ENCODE measurements around the gene CHAT. TPM values are rescaled to one million over a fixed set of nuclear protein-coding genes. Genes with fewer than 3 reads are reported as not detected.

The CHAT gene
- total RNA-seq, 6 experiments from 2014 or later = not detected

DNA sequence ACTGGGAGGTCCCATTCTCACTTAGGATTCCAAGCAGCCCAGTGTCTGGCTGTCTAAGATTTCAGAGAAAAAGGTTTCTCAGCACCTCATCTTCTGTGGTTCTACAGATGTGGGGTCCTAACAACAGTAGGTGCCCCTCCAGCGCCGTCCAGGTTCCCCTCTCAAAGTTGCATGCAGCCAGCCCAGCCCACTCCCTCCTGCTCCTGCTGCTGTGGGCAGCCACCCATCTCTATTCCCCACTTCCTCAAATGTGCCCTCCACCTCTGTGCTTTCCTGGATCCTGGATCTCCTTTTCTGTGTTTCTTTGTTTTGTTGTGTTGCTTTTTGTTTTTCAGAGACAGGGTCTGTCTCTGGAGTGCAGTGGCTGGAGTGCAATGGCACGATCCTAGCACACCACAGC is 17.0 kb upstream of the CHAT start:
- Histone ChIP-seq H3K36me3 (no peaks in the 10 kb centered on the region), H3K27me3 (no peaks in the 10 kb centered on the region), H3K27ac (no peak overlapping the region), H3K4me1 (no peaks in the 10 kb centered on the region), H3K9me3 (no peaks in the 10 kb centered on the region), H3K4me3 (no peak overlapping the region)
- intact Hi-C loops (cut with DNase I) = loop anchor here (10.0 kb wide), 1 partner anchor 188 kb away; no protein-coding TSS in a partner anchor
- TF ChIP-seq POLR2A (IDR thresholded peaks at IDR 0.05) = no peak
- TF ChIP-seq, protein P1, sequence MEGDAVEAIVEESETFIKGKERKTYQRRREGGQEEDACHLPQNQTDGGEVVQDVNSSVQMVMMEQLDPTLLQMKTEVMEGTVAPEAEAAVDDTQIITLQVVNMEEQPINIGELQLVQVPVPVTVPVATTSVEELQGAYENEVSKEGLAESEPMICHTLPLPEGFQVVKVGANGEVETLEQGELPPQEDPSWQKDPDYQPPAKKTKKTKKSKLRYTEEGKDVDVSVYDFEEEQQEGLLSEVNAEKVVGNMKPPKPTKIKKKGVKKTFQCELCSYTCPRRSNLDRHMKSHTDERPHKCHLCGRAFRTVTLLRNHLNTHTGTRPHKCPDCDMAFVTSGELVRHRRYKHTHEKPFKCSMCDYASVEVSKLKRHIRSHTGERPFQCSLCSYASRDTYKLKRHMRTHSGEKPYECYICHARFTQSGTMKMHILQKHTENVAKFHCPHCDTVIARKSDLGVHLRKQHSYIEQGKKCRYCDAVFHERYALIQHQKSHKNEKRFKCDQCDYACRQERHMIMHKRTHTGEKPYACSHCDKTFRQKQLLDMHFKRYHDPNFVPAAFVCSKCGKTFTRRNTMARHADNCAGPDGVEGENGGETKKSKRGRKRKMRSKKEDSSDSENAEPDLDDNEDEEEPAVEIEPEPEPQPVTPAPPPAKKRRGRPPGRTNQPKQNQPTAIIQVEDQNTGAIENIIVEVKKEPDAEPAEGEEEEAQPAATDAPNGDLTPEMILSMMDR (IDR thresholded peaks at IDR 0.05) = no peak
- DNase-seq = no peak
- 31% methylated on average over 1 of the region's 3 CpGs for WGBS (ENCODE audit: insufficient coverage, low coverage, low lambda C conversion rate, missing lambda C conversion rate)
- ATAC-seq = no peak

GRCh38 chr10:49597426-49598163 is 16.2 kb upstream of the CHAT start:
- Histone ChIP-seq H3K27ac (no peak overlapping the region), H3K9me3 (no peaks in the 10 kb centered on the region), H3K4me3 (no peak overlapping the region), H3K4me1 (no peaks in the 10 kb centered on the region), H3K36me3 (no peaks in the 10 kb centered on the region), H3K27me3 (no peaks in the 10 kb centered on the region)
- 46% methylated on average over 7 of the region's 11 CpGs for whole genome bisulfite sequencing (ENCODE audit: insufficient coverage, low coverage, low lambda C conversion rate, missing lambda C conversion rate)
- DNase-seq (peak in 1 of 3 donors; percentile 23), ATAC-seq (no peak)
- no peak for TF ChIP-seq POLR2A (IDR thresholded peaks at IDR 0.05)
- intact Hi-C loops (cut with DNase I) = loop anchor here (10.0 kb wide), 1 partner anchor 187 kb away; no protein-coding TSS in a partner anchor

GRCh38 chr10:49598164-49598856 is 15.5 kb upstream of the CHAT start:
- no peak for DNase-seq
- Histone ChIP-seq H3K4me3 (no peak overlapping the region), H3K9me3 (no peaks in the 10 kb centered on the region), H3K4me1 (no peaks in the 10 kb centered on the region), H3K36me3 (no peaks in the 10 kb centered on the region), H3K27me3 (no peaks in the 10 kb centered on the region), H3K27ac (no peak overlapping the region)
- no peak for ATAC-seq
- TF ChIP-seq, protein P1 (IDR thresholded peaks at IDR 0.05) = no peak
- TF ChIP-seq POLR2A (IDR thresholded peaks at IDR 0.05) = no peak
- intact Hi-C loops (cut with DNase I) = loop anchor here (10.0 kb wide), 1 partner anchor 186 kb away; no protein-coding TSS in a partner anchor
- 59% methylated on average over 4 of the region's 8 CpGs for WGBS (ENCODE audit: insufficient coverage, low coverage, low lambda C conversion rate, missing lambda C conversion rate)

GRCh38 chr10:49598986-49599385 is 14.9 kb upstream of the CHAT start:
- Histone ChIP-seq H3K27me3 (no peaks in the 10 kb centered on the region), H3K4me3 (no peak overlapping the region), H3K27ac (no peak overlapping the region), H3K9me3 (no peaks in the 10 kb centered on the region), H3K36me3 (no peaks in the 10 kb centered on the region), H3K4me1 (no peaks in the 10 kb centered on the region)
- WGBS (ENCODE audit: insufficient coverage, low coverage, low lambda C conversion rate, missing lambda C conversion rate) = 29% methylated on average over 4 of the region's 4 CpGs
- no peak for ATAC-seq
- intact Hi-C loops (cut with DNase I) = loop anchor here (10.0 kb wide), 1 partner anchor 186 kb away; no protein-coding TSS in a partner anchor
- no peak for TF ChIP-seq POLR2A (IDR thresholded peaks at IDR 0.05)
- TF ChIP-seq, protein P1 (IDR thresholded peaks at IDR 0.05) = no peak
- DNase-seq = no peak

DNA sequence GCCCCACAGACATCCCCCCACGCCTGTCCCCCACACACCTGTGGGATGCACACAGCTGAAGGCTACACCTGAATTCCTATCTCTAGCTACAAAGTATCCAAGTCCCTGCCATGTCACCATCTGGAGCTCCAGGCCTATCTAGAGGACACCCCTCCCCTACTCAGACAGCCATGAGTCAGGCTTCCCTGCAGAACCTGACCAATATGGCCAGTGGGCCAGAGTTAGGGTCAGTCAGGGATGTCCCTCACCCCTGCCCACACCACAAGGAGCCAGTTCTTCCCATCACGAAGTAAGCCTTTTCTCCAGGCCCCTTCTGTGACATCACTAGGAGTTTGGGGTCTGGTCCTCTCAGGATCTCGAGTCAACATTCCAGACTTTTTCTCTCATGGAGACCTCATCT is 14.3 kb upstream of the CHAT start:
- Histone ChIP-seq H3K4me3 (no peak overlapping the region), H3K36me3 (no peaks in the 10 kb centered on the region), H3K27me3 (no peaks in the 10 kb centered on the region), H3K27ac (no peak overlapping the region), H3K4me1 (no peaks in the 10 kb centered on the region), H3K9me3 (no peaks in the 10 kb centered on the region)
- TF ChIP-seq POLR2A (IDR thresholded peaks at IDR 0.05) = no peak
- TF ChIP-seq, protein P1 (IDR thresholded peaks at IDR 0.05) = no peak
- DNase-seq (no peak), ATAC-seq (no peak)
- intact Hi-C loops (cut with DNase I) = loop anchor here (10.0 kb wide), 1 partner anchor 185 kb away; no protein-coding TSS in a partner anchor
- WGBS (ENCODE audit: insufficient coverage, low coverage, low lambda C conversion rate, missing lambda C conversion rate) = 60% methylated on average over 2 of the region's 3 CpGs

Measured in right lobe of liver (tissue), 6 donors.